GM23248 (cell line): ENCODE results near the gene DCAF5. TPM values are rescaled to one million over a fixed set of nuclear protein-coding genes. Genes with fewer than 3 reads are reported as not detected.

Experiments used
- DNase-seq: peaks from one replicate; pipeline ENCODE4 v3.0.0-alpha.2; 2015
- H2AFZ ChIP-seq: fragments of 200-600 bp; sonication (generic); 2 replicates; pipeline ENCODE4 v1.6.1; 2016; ENCODE audit warnings: antibody characterized with exemption
- H3F3A ChIP-seq: fragments of 200-600 bp; sonication (generic); 2 replicates; pipeline ENCODE4 v1.6.1; 2016; ENCODE audit warnings: mild to moderate bottlenecking, antibody characterized with exemption, mixed run types; ENCODE audit not compliant: insufficient read depth
- H3K27ac ChIP-seq: fragments of 200-600 bp; sonication (generic); 2 replicates; pipeline ENCODE4 v1.5.1; 2016; ENCODE audit warnings: mild to moderate bottlenecking
- H3K27me3 ChIP-seq: fragments of 200-600 bp; sonication (generic); replicated peaks from 2 replicates; pipeline ENCODE4 v1.6.1; 2016; ENCODE audit warnings: mild to moderate bottlenecking; ENCODE audit not compliant: insufficient read depth
- H3K36me3 ChIP-seq: fragments of 200-600 bp; sonication (generic); 2 replicates; pipeline ENCODE4 v1.6.1; 2016; ENCODE audit warnings: low read depth, mild to moderate bottlenecking
- H3K4me1 ChIP-seq: fragments of 200-600 bp; sonication (generic); 2 replicates; pipeline ENCODE4 v1.6.1; 2016; ENCODE audit warnings: mild to moderate bottlenecking; ENCODE audit not compliant: insufficient read depth
- H3K4me2 ChIP-seq: fragments of 200-600 bp; sonication (generic); one replicate; pipeline ENCODE4 v1.6.1; 2016; ENCODE audit warnings: mild to moderate bottlenecking; ENCODE audit not compliant: unreplicated experiment
- H3K4me3 ChIP-seq: fragments of 200-600 bp; sonication (generic); 2 replicates; pipeline ENCODE4 v1.5.1; 2016; ENCODE audit warnings: mild to moderate bottlenecking
- H3K79me2 ChIP-seq: fragments of 200-600 bp; sonication (generic); 2 replicates; pipeline ENCODE4 v1.6.1; 2016; ENCODE audit warnings: mild to moderate bottlenecking; ENCODE audit not compliant: insufficient read depth
- H3K9ac ChIP-seq: fragments of 200-600 bp; sonication (generic); 2 replicates; pipeline ENCODE4 v1.6.1; 2016; ENCODE audit warnings: mild to moderate bottlenecking
- H3K9me2 ChIP-seq: fragments of 200-600 bp; sonication (generic); 2 replicates; pipeline ENCODE4 v1.6.1; 2016; ENCODE audit warnings: mixed run types, mild to moderate bottlenecking, moderate library complexity; ENCODE audit not compliant: insufficient read depth
- H3K9me3 ChIP-seq: fragments of 200-600 bp; sonication (generic); one replicate; pipeline ENCODE4 v1.6.1; 2017; ENCODE audit warnings: low read depth
- H4K20me1 ChIP-seq: fragments of 200-600 bp; sonication (generic); 2 replicates; pipeline ENCODE4 v1.6.0; 2016; ENCODE audit not compliant: insufficient read depth
- EZH2 ChIP-seq: fragments of 200-600 bp; sonication (generic); IDR thresholded peaks from 2 replicates; pipeline ENCODE4 v1.6.1; 2018; ENCODE audit warnings: antibody characterized with exemption, mild to moderate bottlenecking; ENCODE audit not compliant: insufficient read depth, poor library complexity, severe bottlenecking
- EZH2phosphoT487 ChIP-seq: fragments of 200-600 bp; sonication (generic); IDR thresholded peaks from 2 replicates; pipeline ENCODE4 v1.6.1; 2018; ENCODE audit warnings: antibody characterized with exemption, moderate library complexity, mild to moderate bottlenecking, low read depth; ENCODE audit not compliant: insufficient read depth
- WGBS, 2 experiments: methylation state at CpG; one replicate each; pipeline ENCODE4 v1.1.6; 2015 to 2017; ENCODE audit warnings: low lambda C conversion rate in 2 of 2, low coverage in 1 of 2; ENCODE audit errors: missing lambda C conversion rate in 2 of 2; 5-methylcytosine and 5-hydroxymethylcytosine counted together
- in situ Hi-C: fragments of 300-500 bp; cut with MboI; formaldehyde crosslinking; loops from 2 replicates; pipeline ENCODE4 v1.15.0; 2020
- polyA plus RNA-seq: library from polyadenylated mRNA; unstranded; fragments of >200 nt; fragmentation: Nextera tagmentation; extraction: Ambion mirVana; gene quantifications from 2 replicates; pipeline ENCODE4 v1.2.1, GENCODE V29; 2016
- total RNA-seq: library from RNA; depleted of rRNA; stranded (reverse); fragments of >200 nt; shearing (Covaris generic); gene quantifications from 2 replicates; pipeline ENCODE4 v1.2.3, GENCODE V29; 2014

The DCAF5 gene
- total and polyA plus RNA-seq, 2 experiments from 2014 or later: 24.5 to 26.4 TPM

DNA sequence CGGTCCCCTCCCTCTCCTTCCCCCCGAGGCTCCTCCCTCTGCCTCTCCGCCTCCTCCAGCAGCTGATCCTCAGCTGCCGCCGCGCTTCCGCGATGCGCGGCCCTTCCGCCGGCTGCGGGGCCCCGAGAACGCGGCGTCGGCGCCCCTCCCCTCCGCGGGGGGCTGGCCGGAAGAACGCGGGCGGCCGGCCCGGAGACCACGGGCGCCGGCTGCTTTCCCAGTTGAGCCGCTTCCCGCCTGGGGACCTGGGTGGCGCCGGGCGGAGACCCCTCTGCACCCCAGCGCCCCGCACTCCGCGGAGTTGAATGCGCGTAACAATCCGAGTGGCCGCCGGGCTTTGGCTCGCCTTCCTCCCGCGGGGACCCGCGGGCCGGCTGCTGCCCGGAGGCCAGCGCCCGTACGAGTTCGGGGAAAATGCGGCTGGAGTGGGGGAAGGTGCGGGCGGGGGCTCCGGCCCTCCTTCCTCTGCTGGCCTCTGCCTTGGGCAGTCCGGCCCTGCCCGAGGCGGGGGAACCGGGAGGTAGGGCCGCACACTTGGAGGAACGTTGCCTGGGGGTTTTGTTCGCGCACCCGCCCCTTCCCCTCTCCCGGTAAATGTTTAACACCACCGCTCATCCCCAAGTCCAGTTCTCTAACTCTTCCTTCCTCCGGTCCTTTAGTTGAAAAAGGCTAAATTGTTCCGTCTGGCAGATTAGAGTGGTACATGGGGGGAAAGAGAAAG is 393 bp upstream of the DCAF5 start:
- no peaks in the 10 kb centered on the region for H4K20me1 ChIP-seq
- peak overlapping the region; percentile 90 for H3K4me2 ChIP-seq
- H3K79me2 ChIP-seq: peaks cover 44% of the 10 kb centered on the region
- no peaks in the 10 kb centered on the region for H3K9me3 ChIP-seq
- peak overlapping the region; percentile 91 for H2AFZ ChIP-seq
- H3K9ac ChIP-seq: peak overlapping the region; percentile 93
- peak overlapping the region; percentile 74 for H3K27ac ChIP-seq
- peak overlapping the region; percentile 98 for H3K4me3 ChIP-seq
- WGBS, 2 experiments: 1% methylated on average over 62 to 72 of the region's 72 CpGs
- TF ChIP-seq EZH2: no peak
- no peak for TF ChIP-seq EZH2phosphoT487
- no peaks in the 10 kb centered on the region for H3K9me2 ChIP-seq
- in situ Hi-C loops: no loop called here
- H3K4me1 ChIP-seq: peaks cover 34% of the 10 kb centered on the region
- no peaks in the 10 kb centered on the region for H3K27me3 ChIP-seq
- DNase-seq: peak; percentile 57
- H3F3A ChIP-seq: peaks cover 14% of the 10 kb centered on the region; the same call in 1 of the 2 replicates
- no peaks in the 10 kb centered on the region for H3K36me3 ChIP-seq

DNA sequence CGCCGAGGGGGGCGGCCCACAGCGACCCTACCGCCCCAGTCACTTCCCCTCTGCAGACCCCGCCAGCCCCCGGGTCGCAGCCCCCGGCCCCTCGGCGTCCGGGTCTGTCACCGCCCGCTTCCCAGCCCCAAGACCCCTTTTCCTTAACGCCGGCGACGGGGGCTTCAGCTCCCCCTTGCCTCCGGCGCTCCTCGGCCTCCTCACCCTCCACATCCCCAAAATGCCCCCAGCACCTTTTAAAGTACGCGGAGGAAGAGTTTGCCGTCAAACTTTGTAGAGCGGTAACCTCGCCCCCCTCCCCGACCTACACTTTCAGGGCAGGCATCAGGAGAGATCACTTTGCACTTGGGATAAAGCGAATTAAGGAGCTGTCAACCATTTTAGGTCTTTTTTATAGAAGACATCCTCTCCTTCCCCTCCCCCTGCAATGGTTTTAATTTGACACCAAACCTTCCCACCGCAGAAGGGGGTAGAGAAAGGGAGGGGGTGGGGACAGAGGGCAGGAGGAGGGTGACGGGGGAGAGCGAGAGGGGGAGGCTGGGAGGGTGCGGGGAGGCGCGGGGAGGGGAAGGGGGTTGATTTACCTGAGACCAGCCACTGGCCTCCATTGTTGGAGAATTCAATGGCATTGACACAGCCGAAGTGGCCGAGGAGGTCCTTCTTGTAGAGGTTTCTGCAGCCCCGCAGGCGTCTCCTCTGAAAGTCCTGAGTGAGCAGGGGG is 578 bp downstream of the DCAF5 start:
- Histone ChIP-seq H3K27ac (peak overlapping the region; percentile 74), H3K9me2 (no peaks in the 10 kb centered on the region)
- in situ Hi-C loops: no loop called here

DNA sequence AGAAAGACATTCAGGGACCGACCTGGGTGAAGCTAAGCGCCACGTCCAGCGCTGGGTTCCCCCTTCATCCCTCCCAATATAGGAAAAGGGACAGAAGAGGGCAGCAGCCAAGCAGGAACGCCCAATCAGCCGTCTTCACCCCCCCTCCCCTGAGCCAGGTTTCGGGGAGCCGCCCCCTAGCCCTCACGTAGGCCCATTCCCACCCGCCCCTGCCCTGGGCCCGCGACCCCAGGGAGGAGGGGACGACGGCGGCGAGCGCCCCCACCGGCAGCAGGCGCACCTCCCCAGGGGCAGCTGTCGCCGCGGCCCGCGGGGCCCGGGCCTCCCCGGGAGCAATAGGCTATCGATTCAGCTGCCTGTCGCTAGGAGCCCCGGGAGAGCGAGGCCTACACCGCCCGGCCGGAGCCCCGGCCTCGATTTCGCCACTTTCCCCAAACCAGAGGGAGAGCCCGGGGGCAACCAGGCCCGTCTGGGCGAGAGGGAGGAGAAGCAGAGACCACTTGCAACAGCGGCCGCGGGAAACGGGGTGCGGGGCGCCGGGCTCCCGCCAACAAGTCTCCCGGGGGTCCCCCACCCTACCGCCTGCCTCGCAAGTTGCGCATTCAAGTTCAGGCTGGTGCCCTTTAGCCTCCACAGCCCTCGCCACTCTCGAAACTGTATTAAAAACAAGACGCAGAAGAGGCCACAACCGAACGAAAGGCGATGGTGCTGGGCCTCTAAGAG is 1.3 kb downstream of the DCAF5 start:
- Histone ChIP-seq H4K20me1 (0 out of 2 replicates have a peak, but pooled peaks cover 3% of the 10 kb centered on the region), H3K9me2 (no peaks in the 10 kb centered on the region), H3K4me3 (peak overlapping the region; percentile 98), H3K79me2 (peaks cover 60% of the 10 kb centered on the region), H3K27ac (peak overlapping the region; percentile 74), H3K4me1 (peaks cover 34% of the 10 kb centered on the region), H3K27me3 (no peaks in the 10 kb centered on the region), H3K9ac (peak overlapping the region; percentile 93), H3K36me3 (peaks cover 7% of the 10 kb centered on the region; the same call in 1 of the 2 replicates), H3K9me3 (no peaks in the 10 kb centered on the region), H3F3A (peaks cover 14% of the 10 kb centered on the region; the same call in 1 of the 2 replicates), H2AFZ (peak overlapping the region; percentile 91), H3K4me2 (peak overlapping the region; percentile 95)
- TF ChIP-seq EZH2phosphoT487: no peak
- TF ChIP-seq EZH2: no peak
- 1% methylated on average over 38 to 45 of the region's 57 CpGs for WGBS, 2 experiments
- in situ Hi-C loops: no loop called here
- DNase-seq: peak; percentile 80

More for the DNA sequence above, 578 bp downstream of the DCAF5 start:
- Histone ChIP-seq H3K4me3 (peak overlapping the region; percentile 98), H3K4me1 (peaks cover 34% of the 10 kb centered on the region), H3K9me3 (no peaks in the 10 kb centered on the region), H2AFZ (peak overlapping the region; percentile 91), H3K79me2 (peaks cover 53% of the 10 kb centered on the region), H3K36me3 (peaks cover under 1% of the 10 kb centered on the region; the same call in 1 of the 2 replicates), H4K20me1 (0 out of 2 replicates have a peak, but pooled peaks cover 3% of the 10 kb centered on the region), H3K9ac (peak overlapping the region; percentile 93), H3K4me2 (peak overlapping the region; percentile 95), H3F3A (peaks cover 14% of the 10 kb centered on the region; the same call in 1 of the 2 replicates), H3K27me3 (no peaks in the 10 kb centered on the region)
- DNase-seq: peak; percentile 62
- TF ChIP-seq EZH2phosphoT487 (no peak), EZH2 (no peak)
- 1 to 2% methylated on average over 27 to 38 of the region's 38 CpGs for WGBS, 2 experiments
